ENCODE results near the gene DUSP3. TPM values are rescaled to one million over a fixed set of nuclear protein-coding genes. Genes with fewer than 3 reads are reported as not detected.

The DUSP3 gene
- total RNA-seq, 4 donors from 2014 or later, result 33.7 to 58.4 (median 36.8) TPM

- intact Hi-C loops (cut with DNase I), result no loop called here
- Histone ChIP-seq H3K4me3 (no peak overlapping the region), H3K27me3 (peaks cover 0 to 36% (median 0%) of the 10 kb centered on the region in 4 donors), H3K9me3 (no peaks in the 10 kb centered on the region), H3K36me3 (no peaks in the 10 kb centered on the region), H3K27ac (no peak overlapping the region), H3K4me1 (peaks cover 3 to 12% (median 6%) of the 10 kb centered on the region in 3 donors)
- no peak for DNase-seq
- WGBS, 2 donors, result 47 to 53% methylated on average over 6 of the region's 6 CpGs
- TF ChIP-seq POLR2A (IDR thresholded peaks at IDR 0.05) (no peak), CTCF (IDR thresholded peaks at IDR 0.05) (no peak)
Measured at GRCh38 chr17:43745541-43745940, 33.2 kb downstream of the DUSP3 start.

- Histone ChIP-seq H3K27me3 (peaks cover 0 to 34% (median 0%) of the 10 kb centered on the region in 4 donors), H3K36me3 (no peaks in the 10 kb centered on the region), H3K27ac (no peak overlapping the region), H3K4me3 (no peak overlapping the region), H3K9me3 (no peaks in the 10 kb centered on the region), H3K4me1 (no peaks in the 10 kb centered on the region)
- DNase-seq, result no peak
- TF ChIP-seq POLR2A (IDR thresholded peaks at IDR 0.05) (no peak), CTCF (IDR thresholded peaks at IDR 0.05) (no peak)
- intact Hi-C loops (cut with DNase I), result no loop called here
- 73 to 84% methylated on average over 2 of the region's 5 CpGs for WGBS, 2 donors
Measured at GRCh38 chr17:43741636-43742035, 37.1 kb downstream of the DUSP3 start.

GRCh38 chr17:43740541-43740940 is 38.2 kb downstream of the DUSP3 start:
- Histone ChIP-seq H3K4me1 (no peaks in the 10 kb centered on the region), H3K36me3 (no peaks in the 10 kb centered on the region), H3K27me3 (peaks cover 0 to 26% (median 0%) of the 10 kb centered on the region in 4 donors), H3K27ac (no peak overlapping the region), H3K9me3 (no peaks in the 10 kb centered on the region), H3K4me3 (no peak overlapping the region)
- intact Hi-C loops (cut with DNase I), result no loop called here
- no peak for DNase-seq
- TF ChIP-seq POLR2A (IDR thresholded peaks at IDR 0.05), result no peak
- no peak for TF ChIP-seq CTCF (IDR thresholded peaks at IDR 0.05)
- 93 to 94% methylated on average over 3 to 4 of the region's 4 CpGs for WGBS, 2 donors

- 74 to 81% methylated on average over 2 of the region's 2 CpGs for WGBS, 2 donors
- no peaks in the 10 kb centered on the region for H3K4me1 ChIP-seq
- no peak for DNase-seq
- no peak overlapping the region for H3K4me3 ChIP-seq
- H3K9me3 ChIP-seq, result no peaks in the 10 kb centered on the region
- H3K27me3 ChIP-seq, result peaks cover 0 to under 1% (median 0%) of the 10 kb centered on the region in 4 donors
- H3K27ac ChIP-seq, result no peak overlapping the region
- H3K36me3 ChIP-seq, result no peaks in the 10 kb centered on the region
- TF ChIP-seq POLR2A (IDR thresholded peaks at IDR 0.05) (no peak), CTCF (IDR thresholded peaks at IDR 0.05) (no peak)
- intact Hi-C loops (cut with DNase I), result no loop called here
Measured at GRCh38 chr17:43737722-43738121, 41.1 kb downstream of the DUSP3 start.

- H3K9me3 ChIP-seq, result no peaks in the 10 kb centered on the region
- intact Hi-C loops (cut with DNase I), result no loop called here
- no peak for TF ChIP-seq CTCF (IDR thresholded peaks at IDR 0.05)
Measured at GRCh38 chr17:43736389-43736788, 42.4 kb downstream of the DUSP3 start.

More at GRCh38 chr17:43736389-43736788, 42.4 kb downstream of the DUSP3 start:
- no peak overlapping the region for H3K27ac ChIP-seq
- WGBS, 2 donors, result 44 to 62% methylated on average over 2 of the region's 2 CpGs
- H3K27me3 ChIP-seq, result no peaks in the 10 kb centered on the region
- H3K4me1 ChIP-seq, result no peaks in the 10 kb centered on the region
- H3K4me3 ChIP-seq, result no peak overlapping the region
- DNase-seq, result no peak
- H3K36me3 ChIP-seq, result no peaks in the 10 kb centered on the region

All from esophagus squamous epithelium (tissue), 5 donors.